Loucy (cell line): Measurements from ENCODE around the gene APEX2.
"Not testable (repeated sequence)": the region's sequence is repeated elsewhere in the genome, so short reads cannot be mapped to it uniquely, and the experiment has no call there.

Experiments used
- H2AFZ ChIP-seq: fragments of 200-600 bp; sonication (generic); 2 replicates; pipeline ENCODE4 v1.6.0; 2016; ENCODE audit warnings: antibody characterized with exemption, mild to moderate bottlenecking, low read length, moderate library complexity
- H3F3A ChIP-seq: fragments of 200-600 bp; 2 replicates; pipeline ENCODE4 v1.6.0; 2016; ENCODE audit warnings: antibody characterized with exemption, low read depth, mild to moderate bottlenecking
- H3K27me3 ChIP-seq: fragments of 200-600 bp; sonication (generic); 2 replicates; pipeline ENCODE4 v1.6.1; 2014; ENCODE audit warnings: low read length, mild to moderate bottlenecking; ENCODE audit not compliant: insufficient read depth, poor library complexity, severe bottlenecking
- H3K36me3 ChIP-seq: fragments of 200-600 bp; sonication (generic); 2 replicates; pipeline ENCODE4 v1.6.1; 2016; ENCODE audit warnings: low read length; ENCODE audit not compliant: insufficient read depth
- H3K4me1 ChIP-seq: fragments of 200-600 bp; sonication (generic); 2 replicates; pipeline ENCODE4 v1.5.1; 2014; ENCODE audit warnings: low read length, mild to moderate bottlenecking; ENCODE audit not compliant: insufficient read depth, poor library complexity, severe bottlenecking
- H3K4me2 ChIP-seq: fragments of 200-600 bp; sonication (generic); 2 replicates; pipeline ENCODE4 v1.6.0; 2014; ENCODE audit warnings: antibody characterized with exemption, low read length, low read depth, mild to moderate bottlenecking; ENCODE audit not compliant: poor library complexity, severe bottlenecking
- H3K4me3 ChIP-seq: fragments of 200-600 bp; sonication (generic); 2 replicates; pipeline ENCODE4 v1.5.1; 2014; ENCODE audit warnings: low read length, mild to moderate bottlenecking, mixed read lengths; ENCODE audit not compliant: poor library complexity, severe bottlenecking
- H3K79me2 ChIP-seq: fragments of 200-600 bp; sonication (generic); 2 replicates; pipeline ENCODE4 v1.6.1; 2014; ENCODE audit warnings: low read length; ENCODE audit not compliant: insufficient read depth
- H3K9ac ChIP-seq: fragments of 200-600 bp; sonication (generic); 2 replicates; pipeline ENCODE4 v1.6.0; 2014; ENCODE audit warnings: mild to moderate bottlenecking, low read depth, low read length, moderate library complexity; ENCODE audit not compliant: poor library complexity, severe bottlenecking
- H3K9me2 ChIP-seq: fragments of 200-600 bp; sonication (generic); replicated peaks from 2 replicates; pipeline ENCODE4 v1.6.1; 2016; ENCODE audit warnings: low read depth, low read length, mixed read lengths
- H3K9me3 ChIP-seq: fragments of 200-600 bp; sonication (generic); 2 replicates; pipeline ENCODE4 v1.6.1; 2014; ENCODE audit warnings: mild to moderate bottlenecking, antibody characterized with exemption, low read length, low read depth; ENCODE audit not compliant: insufficient read depth
- H4K20me1 ChIP-seq: fragments of 200-600 bp; sonication (generic); 2 replicates; pipeline ENCODE4 v1.6.0; 2014; ENCODE audit warnings: antibody characterized with exemption, low read length, mild to moderate bottlenecking; ENCODE audit not compliant: insufficient read depth, poor library complexity, severe bottlenecking
- CTCF ChIP-seq: fragments of 200-600 bp; sonication (generic); conservative IDR thresholded peaks from 2 replicates; pipeline ENCODE4 v1.5.1; 2014; ENCODE audit warnings: mild to moderate bottlenecking, antibody characterized with exemption, low read length
- EZH2phosphoT487 ChIP-seq: fragments of 200-600 bp; IDR thresholded peaks from 2 replicates; pipeline ENCODE4 v1.6.1; 2018; ENCODE audit warnings: antibody characterized with exemption, mild to moderate bottlenecking, moderate library complexity, borderline replicate concordance

Gene APEX2

GRCh38 chrX:54979432-54979831, 20.7 kb upstream of the APEX2 start:
- H3K4me3 ChIP-seq = no peak overlapping the region
- no peak overlapping the region for H3K9ac ChIP-seq
- no peaks in the 10 kb centered on the region for H3K36me3 ChIP-seq
- no peak overlapping the region for H3K4me2 ChIP-seq
- H2AFZ ChIP-seq = no peak overlapping the region
- no peaks in the 10 kb centered on the region for H3K4me1 ChIP-seq
- no peaks in the 10 kb centered on the region for H3K9me2 ChIP-seq
- no peaks in the 10 kb centered on the region for H3K79me2 ChIP-seq
- no peak for TF ChIP-seq CTCF
- H3F3A ChIP-seq = no peaks in the 10 kb centered on the region
- H3K27me3 ChIP-seq = no peaks in the 10 kb centered on the region
- H4K20me1 ChIP-seq = no peaks in the 10 kb centered on the region
- H3K9me3 ChIP-seq = no peaks in the 10 kb centered on the region

GRCh38 chrX:54980334-54980733, 19.8 kb upstream of the APEX2 start:
- no peak overlapping the region for H3K9ac ChIP-seq
- no peaks in the 10 kb centered on the region for H3K9me3 ChIP-seq
- no peaks in the 10 kb centered on the region for H3K79me2 ChIP-seq
- no peak overlapping the region for H3K4me2 ChIP-seq
- H4K20me1 ChIP-seq = no peaks in the 10 kb centered on the region
- H3K4me3 ChIP-seq = no peak overlapping the region
- TF ChIP-seq CTCF (no peak), EZH2phosphoT487 (no peak)
- no peaks in the 10 kb centered on the region for H3K36me3 ChIP-seq
- no peaks in the 10 kb centered on the region for H3K4me1 ChIP-seq
- no peaks in the 10 kb centered on the region for H3F3A ChIP-seq
- H3K27me3 ChIP-seq = no peaks in the 10 kb centered on the region
- H3K9me2 ChIP-seq = no peaks in the 10 kb centered on the region
- no peak overlapping the region for H2AFZ ChIP-seq

GRCh38 chrX:54983306-54983705, 16.9 kb upstream of the APEX2 start:
- not testable (repeated sequence) for H3K4me3 ChIP-seq, H3K4me2 ChIP-seq, H3K4me1 ChIP-seq, H3K9me3 ChIP-seq, H3K79me2 ChIP-seq, H3K27me3 ChIP-seq, H3K36me3 ChIP-seq, H3K9me2 ChIP-seq, H3K9ac ChIP-seq, H3F3A ChIP-seq, H2AFZ ChIP-seq, H4K20me1 ChIP-seq

- H4K20me1 ChIP-seq = no peaks in the 10 kb centered on the region
- no peaks in the 10 kb centered on the region for H3K36me3 ChIP-seq
- no peaks in the 10 kb centered on the region for H3K4me1 ChIP-seq
- H3F3A ChIP-seq = no peaks in the 10 kb centered on the region
- H3K79me2 ChIP-seq = no peaks in the 10 kb centered on the region
- no peak overlapping the region for H2AFZ ChIP-seq
- H3K4me3 ChIP-seq = no peak overlapping the region
- H3K4me2 ChIP-seq = no peak overlapping the region
- H3K27me3 ChIP-seq = no peaks in the 10 kb centered on the region
- no peak overlapping the region for H3K9ac ChIP-seq
- H3K9me2 ChIP-seq = no peaks in the 10 kb centered on the region
- H3K9me3 ChIP-seq = no peaks in the 10 kb centered on the region
- no peak for TF ChIP-seq CTCF
- TF ChIP-seq EZH2phosphoT487 = no peak
Measured at GRCh38 chrX:54991706-54992105, 8.5 kb upstream of the APEX2 start.
